Tibial artery (tissue), 4 donors: ENCODE measurements around the gene DSC2.
A peak's percentile ranks its signal among the peaks of the same experiment; 100 is the strongest.

ENCODE experiments used
- DNase-seq, 2 donors: peaks; one replicate each; pipeline ENCODE4 v3.0.0-alpha.2; 2019
- H3K27ac ChIP-seq, 2 donors: fragments of 200-600 bp; sonication (generic) in 1 of 2; 1 replicate in 1 of 2; 2 replicates in 1 of 2; pipeline ENCODE4 v1.5.1; 2018 to 2019; ENCODE audit warnings: mild to moderate bottlenecking in 1 of 2
- H3K27me3 ChIP-seq, 2 donors: fragments of 200-600 bp; sonication (generic) in 1 of 2; one replicate each; pipeline versions ENCODE4 v1.5.1 to v1.6.0; 2016 to 2019
- H3K36me3 ChIP-seq, 3 donors: fragments of 200-600 bp; sonication (generic) in 2 of 3; one replicate each; pipeline ENCODE4 v1.5.1; 2016 to 2019; ENCODE audit warnings: mild to moderate bottlenecking in 2 of 3
- H3K4me1 ChIP-seq, 4 donors: fragments of 200-600 bp; sonication (generic) in 2 of 4; 1 replicate in 3 of 4; 2 replicates in 1 of 4; pipeline ENCODE4 v1.5.1; 2016 to 2019
- H3K4me3 ChIP-seq, 2 donors: fragments of 200-600 bp; sonication (generic) in 1 of 2; 1 replicate in 1 of 2; 2 replicates in 1 of 2; pipeline ENCODE4 v1.5.1; 2018 to 2019; ENCODE audit warnings: mild to moderate bottlenecking in 2 of 2
- H3K9me3 ChIP-seq, 3 donors: fragments of 200-600 bp; sonication (generic) in 1 of 3; one replicate each; pipeline ENCODE4 v1.5.1; 2016 to 2019
- CTCF ChIP-seq, 2 experiments: fragments of 200-600 bp in 1 of 2; fragments of 450-650 bp in 1 of 2; IDR thresholded peaks; one replicate each; pipeline ENCODE4 v1.5.1; 2017 to 2019; ENCODE audit warnings: antibody characterized with exemption in 2 of 2, mild to moderate bottlenecking in 1 of 2, moderate library complexity in 1 of 2
- intact Hi-C: fragments of 100-400 bp; cut with DNase I; formaldehyde crosslinking; loops from one replicate; pipeline ENCODE4 v1.15.0; 2023; ENCODE audit warnings: low total_unique reads

Gene DSC2

GRCh38 chr18:31102025-31102684 lies at the start of gene DSC2:
TSS of gene DSC2 (minus strand) at chr18:31102421. CDS start at chr18:31101971, 450 bp downstream.
- Histone ChIP-seq H3K27me3 (peaks cover 0 to 39% of the 10 kb centered on the region in 2 donors), H3K9me3 (no peaks in the 10 kb centered on the region), H3K4me3 (peak within 1 kb of the TSS; percentile 45 to 56), H3K36me3 (no peaks in the 10 kb centered on the region), H3K4me1 (peaks cover 0 to 16% (median 15%) of the 10 kb centered on the region in 4 donors), H3K27ac (peak within 1 kb of the TSS; percentile 21 to 42)
- DNase-seq = peak in 1 of 2 donors; percentile 22
- intact Hi-C loops = no loop called here
- TF ChIP-seq CTCF (IDR thresholded peaks at IDR 0.05) = no peak

- Histone ChIP-seq H3K9me3 (no peaks in the 10 kb centered on the region), H3K4me1 (no peaks in the 10 kb centered on the region), H3K36me3 (no peaks in the 10 kb centered on the region), H3K27me3 (no peaks in the 10 kb centered on the region), H3K27ac (no peak overlapping the region), H3K4me3 (no peak overlapping the region)
- no peak for DNase-seq
- intact Hi-C loops = no loop called here
- TF ChIP-seq CTCF (IDR thresholded peaks at IDR 0.05) = no peak
Observed at GRCh38 chr18:31149351-31149750, 47.1 kb upstream of the DSC2 start.

GRCh38 chr18:31148600-31148999 lies 46.4 kb upstream of the DSC2 start:
- Histone ChIP-seq H3K27me3 (no peaks in the 10 kb centered on the region), H3K27ac (no peak overlapping the region), H3K4me3 (no peak overlapping the region), H3K9me3 (no peaks in the 10 kb centered on the region), H3K4me1 (no peaks in the 10 kb centered on the region), H3K36me3 (no peaks in the 10 kb centered on the region)
- no peak for TF ChIP-seq CTCF (IDR thresholded peaks at IDR 0.05)
- intact Hi-C loops = no loop called here
- no peak for DNase-seq

GRCh38 chr18:31146809-31147208 lies 44.6 kb upstream of the DSC2 start:
- Histone ChIP-seq H3K27ac (no peak overlapping the region), H3K4me1 (no peaks in the 10 kb centered on the region), H3K4me3 (no peak overlapping the region), H3K9me3 (no peaks in the 10 kb centered on the region), H3K36me3 (no peaks in the 10 kb centered on the region), H3K27me3 (no peaks in the 10 kb centered on the region)
- intact Hi-C loops = no loop called here
- TF ChIP-seq CTCF (IDR thresholded peaks at IDR 0.05) = no peak
- no peak for DNase-seq

GRCh38 chr18:31143025-31143424 lies 40.8 kb upstream of the DSC2 start:
- H3K9me3 ChIP-seq = no peaks in the 10 kb centered on the region
- TF ChIP-seq CTCF (IDR thresholded peaks at IDR 0.05) = no peak
- no peaks in the 10 kb centered on the region for H3K4me1 ChIP-seq
- H3K4me3 ChIP-seq = no peak overlapping the region
- no peak overlapping the region for H3K27ac ChIP-seq
- H3K27me3 ChIP-seq = no peaks in the 10 kb centered on the region
- intact Hi-C loops = no loop called here
- no peak for DNase-seq
- no peaks in the 10 kb centered on the region for H3K36me3 ChIP-seq
